GM20431 (cell line): ENCODE data around the gene TM4SF1.

Experiments
- in situ Hi-C: fragments of 300-500 bp; cut with MseI, MboI; formaldehyde crosslinking; loops from one replicate; pipeline ENCODE4 v1.15.0; 2020; ENCODE audit warnings: low sequenced_read_pairs; ENCODE audit not compliant: unreplicated experiment

Gene TM4SF1

DNA sequence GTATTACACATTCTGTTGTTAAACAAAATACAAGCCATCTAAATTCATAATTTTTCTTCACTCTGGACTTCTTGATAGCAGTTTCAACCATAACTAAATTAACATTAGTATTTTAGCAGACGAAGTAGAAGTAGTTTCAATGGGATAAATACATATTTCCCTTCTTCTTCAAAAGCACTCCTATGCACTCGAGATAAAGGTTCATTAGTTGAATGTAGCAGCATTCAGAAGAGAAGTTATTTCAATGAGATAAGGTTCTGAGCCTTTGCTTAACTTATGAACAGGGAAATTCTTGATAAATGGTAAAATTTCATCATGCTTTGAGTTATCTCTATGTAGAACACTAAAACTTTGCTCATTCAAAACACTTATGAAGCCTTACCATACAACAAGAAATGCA, 55.8 kb downstream of the TM4SF1 start:
- in situ Hi-C loops, result no loop called here

DNA sequence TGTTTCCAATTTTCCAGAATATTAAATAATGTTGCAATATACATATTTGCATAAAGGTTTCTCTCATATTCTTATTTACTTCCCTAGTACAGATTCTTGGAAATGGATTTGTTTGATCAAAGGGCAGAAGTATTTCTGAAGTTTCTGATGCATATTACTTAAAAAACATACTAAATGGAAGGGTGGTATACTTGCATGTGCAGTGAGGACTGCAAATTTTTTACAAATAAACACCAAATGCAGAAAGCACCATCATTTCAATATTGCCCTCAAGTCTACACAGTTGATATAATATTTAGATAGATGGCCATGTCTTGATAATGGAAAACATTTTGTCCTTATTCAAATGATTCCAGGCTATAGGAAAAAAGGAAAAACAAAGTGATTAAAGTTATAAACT, 56.3 kb downstream of the TM4SF1 start:
- in situ Hi-C loops, result no loop called here

DNA sequence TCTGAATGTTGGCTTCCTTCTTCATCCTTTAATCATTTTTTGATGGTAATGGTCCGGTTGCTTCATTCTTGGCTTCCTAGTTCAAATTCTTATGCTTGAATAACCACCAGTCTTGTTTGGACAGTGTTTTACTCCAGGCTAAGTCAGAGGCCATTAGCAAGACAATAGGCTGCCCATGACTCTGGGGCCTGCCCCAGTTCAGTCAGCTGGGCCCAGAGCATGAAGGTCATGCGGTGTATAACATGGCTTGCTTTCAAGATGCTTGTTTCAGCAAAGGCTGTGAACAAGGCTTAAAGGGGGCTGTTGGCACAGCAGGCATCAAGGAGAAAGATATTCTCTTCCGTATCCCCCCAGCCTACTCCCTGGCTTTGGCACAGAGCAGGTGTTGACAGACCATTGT, 57.7 kb downstream of the TM4SF1 start:
- in situ Hi-C loops, result no loop called here
